HepG2 (cell line): ENCODE data around the gene CAGE1. TPM values are rescaled to one million over a fixed set of nuclear protein-coding genes. Genes with fewer than 3 reads are reported as not detected.

Experiments used
- AKAP8 ChIP-seq: sonication (generic); formaldehyde crosslinking; IDR thresholded peaks from 2 replicates; pipeline ENCODE4 v1.5.1; 2020; ENCODE audit warnings: mild to moderate bottlenecking, missing genetic modification reagents
- CC2D1A ChIP-seq: sonication (generic); formaldehyde crosslinking; IDR thresholded peaks from 2 replicates; pipeline ENCODE4 v1.8.1; 2023; ENCODE audit warnings: mild to moderate bottlenecking, missing genetic modification reagents
- CREM ChIP-seq, 2 experiments: sonication (generic) in 1 of 2; formaldehyde crosslinking in 1 of 2; IDR thresholded peaks; 2 replicates each; pipeline versions ENCODE4 v1.4.0 to v1.6.1; 2016 to 2020; ENCODE audit warnings: antibody characterized with exemption in 1 of 2, mild to moderate bottlenecking in 1 of 2, missing genetic modification reagents in 1 of 2
- GATAD1 ChIP-seq: IDR thresholded peaks from 2 replicates; pipeline ENCODE4 v1.6.1; 2016; ENCODE audit warnings: missing genetic modification reagents, missing compliant biosample characterization
- KLF15 ChIP-seq: sonication (generic); formaldehyde crosslinking; IDR thresholded peaks from 2 replicates; pipeline ENCODE4 v1.8.1; 2023; ENCODE audit warnings: borderline replicate concordance, mild to moderate bottlenecking, inconsistent platforms, missing genetic modification reagents, mixed read lengths
- KMT2B ChIP-seq: IDR thresholded peaks from 2 replicates; pipeline ENCODE4 v1.6.1; 2016; ENCODE audit warnings: missing genetic modification reagents, missing compliant biosample characterization
- NAIF1 ChIP-seq: sonication (generic); formaldehyde crosslinking; IDR thresholded peaks from 2 replicates; pipeline ENCODE4 v1.5.0; 2020; ENCODE audit warnings: mild to moderate bottlenecking, missing genetic modification reagents, borderline replicate concordance
- NFKB2 ChIP-seq: sonication (generic); formaldehyde crosslinking; IDR thresholded peaks from 2 replicates; pipeline ENCODE4 v1.4.0; 2020; ENCODE audit warnings: missing genetic modification reagents, borderline replicate concordance
- NPAS2 ChIP-seq: sonication (generic); formaldehyde crosslinking; IDR thresholded peaks from 2 replicates; pipeline ENCODE4 v1.8.0; 2022; ENCODE audit warnings: mild to moderate bottlenecking, missing genetic modification reagents, borderline replicate concordance
- NR2C2 ChIP-seq: sonication (generic); formaldehyde crosslinking; IDR thresholded peaks from 2 replicates; pipeline ENCODE4 v1.4.0; 2020; ENCODE audit warnings: missing genetic modification reagents, mild to moderate bottlenecking, moderate library complexity, borderline replicate concordance
- SATB2 ChIP-seq: sonication (generic); formaldehyde crosslinking; IDR thresholded peaks from 2 replicates; pipeline ENCODE4 v1.5.0; 2020; ENCODE audit warnings: missing genetic modification reagents
- SCMH1 ChIP-seq: sonication (generic); formaldehyde crosslinking; IDR thresholded peaks from 2 replicates; pipeline ENCODE4 v1.9.0; 2021; ENCODE audit warnings: missing genetic modification reagents, mild to moderate bottlenecking, borderline replicate concordance
- SIX1 ChIP-seq: sonication (generic); formaldehyde crosslinking; IDR thresholded peaks from 2 replicates; pipeline ENCODE4 v1.4.0; 2020; ENCODE audit warnings: missing genetic modification reagents, borderline replicate concordance
- SMYD3 ChIP-seq: sonication (generic); formaldehyde crosslinking; IDR thresholded peaks from 2 replicates; pipeline ENCODE4 v1.8.1; 2023; ENCODE audit warnings: mild to moderate bottlenecking, missing genetic modification reagents
- SNRNP70 ChIP-seq: fragments of 200-400 bp; formaldehyde crosslinking; IDR thresholded peaks from 2 replicates; pipeline ENCODE4 v1.6.1; 2017; ENCODE audit warnings: mild to moderate bottlenecking, low read depth, low read length, moderate library complexity
- TP53 ChIP-seq: sonication (generic); formaldehyde crosslinking; conservative IDR thresholded peaks from 2 replicates; pipeline ENCODE4 v1.4.0; 2020; ENCODE audit warnings: missing genetic modification reagents
- ZBTB20 ChIP-seq: sonication (generic); formaldehyde crosslinking; IDR thresholded peaks from 2 replicates; pipeline ENCODE4 v1.8.1; 2023; ENCODE audit warnings: missing genetic modification reagents, low read depth, mild to moderate bottlenecking, borderline replicate concordance
- ZFP36L1 ChIP-seq: sonication (generic); formaldehyde crosslinking; IDR thresholded peaks from 2 replicates; pipeline ENCODE4 v1.8.0; 2022; ENCODE audit warnings: mild to moderate bottlenecking, missing genetic modification reagents, moderate library complexity
- ZNF224 ChIP-seq: sonication (generic); formaldehyde crosslinking; IDR thresholded peaks from 2 replicates; pipeline ENCODE4 v1.5.0; 2020; ENCODE audit warnings: mild to moderate bottlenecking, missing genetic modification reagents
- ZNF30 ChIP-seq: sonication (generic); formaldehyde crosslinking; IDR thresholded peaks from 2 replicates; pipeline ENCODE4 v1.5.0; 2020; ENCODE audit warnings: mild to moderate bottlenecking, missing genetic modification reagents
- ZNF343 ChIP-seq: sonication (generic); formaldehyde crosslinking; IDR thresholded peaks from 2 replicates; pipeline ENCODE4 v1.4.0; 2020; ENCODE audit warnings: mild to moderate bottlenecking, missing genetic modification reagents
- ZNF672 ChIP-seq: sonication (generic); formaldehyde crosslinking; IDR thresholded peaks from 2 replicates; pipeline ENCODE4 v1.8.1; 2022; ENCODE audit warnings: missing genetic modification reagents
- ZNF720 ChIP-seq: sonication (generic); formaldehyde crosslinking; IDR thresholded peaks from 2 replicates; pipeline ENCODE4 v1.4.0; 2020; ENCODE audit warnings: missing genetic modification reagents
- ZNF878 ChIP-seq: sonication (generic); formaldehyde crosslinking; IDR thresholded peaks from 2 replicates; pipeline ENCODE4 v1.8.1; 2023; ENCODE audit warnings: mild to moderate bottlenecking, missing genetic modification reagents, moderate library complexity
- polyA plus RNA-seq, 8 experiments: library from polyadenylated mRNA; depleted of rRNA in 3 of 8; stranded (reverse) in 7 of 8; unstranded in 1 of 8; fragments of >200 nt; fragmentation: Illumina TruSeq in 4 of 8; extraction: Trizol in 4 of 8; gene quantifications; 2 replicates each; pipeline versions ENCODE4 v1.2.1 to v1.2.3, GENCODE V29; 2011 to 2016; ENCODE audit warnings: low read depth in 4 of 8, missing spikeins in 1 of 8, mixed read lengths in 1 of 8; ENCODE audit not compliant: insufficient read depth in 1 of 8
- total RNA-seq, 5 experiments: library from RNA; depleted of rRNA; stranded (reverse); fragments of >200 nt; fragmentation: Illumina TruSeq; extraction: Trizol; gene quantifications; 2 replicates each; pipeline ENCODE4 v1.2.3, GENCODE V29; 2016; ENCODE audit warnings: low read depth in 1 of 5
- TF ChIP-seq, protein P1 (sequence below): sonication (generic); IDR thresholded peaks from 2 replicates; pipeline ENCODE4 v1.6.1; 2016; ENCODE audit warnings: low read depth, borderline replicate concordance
- TF ChIP-seq, protein P2 (sequence below): IDR thresholded peaks from 2 replicates; pipeline ENCODE4 v1.6.1; 2012; ENCODE audit warnings: inconsistent platforms
- TF ChIP-seq, protein P3 (sequence below): sonication (generic); formaldehyde crosslinking; IDR thresholded peaks from 2 replicates; pipeline ENCODE4 v1.8.0; 2022; ENCODE audit warnings: mild to moderate bottlenecking, missing genetic modification reagents, moderate library complexity
- TF ChIP-seq, protein P4 (sequence below): sonication (generic); formaldehyde crosslinking; conservative IDR thresholded peaks from 2 replicates; pipeline ENCODE4 v1.8.0; 2022; ENCODE audit warnings: missing genetic modification reagents

CAGE1 gene
- total and polyA plus RNA-seq, 2 of the 13 experiments (the other 11 are each of a cell fraction or from before 2014, with no cell fraction given) = 0.03 to 0.15 TPM

DNA sequence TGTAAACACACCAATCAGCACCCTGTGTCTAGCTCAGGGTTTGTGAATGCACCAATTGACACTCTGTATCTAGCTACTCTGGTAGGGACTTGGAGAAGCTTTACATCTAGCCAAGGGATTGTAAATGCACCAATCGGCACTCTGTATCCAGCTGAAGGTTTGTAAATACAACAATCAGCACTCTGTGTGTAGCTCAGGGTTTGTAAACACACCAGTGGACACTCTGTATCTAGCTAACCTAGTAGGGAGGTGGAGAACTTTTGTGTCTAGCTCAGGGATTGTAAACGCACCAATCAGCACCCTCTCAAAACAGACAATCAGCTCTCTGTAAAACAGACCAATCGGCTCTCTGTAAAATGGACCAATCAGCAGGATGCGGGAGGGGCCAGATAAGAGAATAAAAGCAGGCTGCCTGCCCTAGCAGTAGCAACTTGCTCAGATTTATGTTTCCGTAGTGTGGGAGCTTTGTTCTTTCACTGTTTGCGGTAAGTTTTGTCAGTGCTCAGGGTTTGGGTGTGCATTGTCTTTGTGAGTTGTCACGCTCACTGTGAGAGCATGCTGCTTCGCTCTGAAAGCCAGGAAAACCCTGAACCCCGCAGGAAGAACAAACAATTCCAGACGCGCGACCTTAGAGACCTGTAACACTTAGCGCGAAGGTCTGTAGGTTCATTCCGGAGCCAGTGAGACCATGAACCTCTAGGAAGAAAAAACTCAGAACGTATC, 37.1 kb upstream of the CAGE1 start (continued):
- TF ChIP-seq, protein P1, sequence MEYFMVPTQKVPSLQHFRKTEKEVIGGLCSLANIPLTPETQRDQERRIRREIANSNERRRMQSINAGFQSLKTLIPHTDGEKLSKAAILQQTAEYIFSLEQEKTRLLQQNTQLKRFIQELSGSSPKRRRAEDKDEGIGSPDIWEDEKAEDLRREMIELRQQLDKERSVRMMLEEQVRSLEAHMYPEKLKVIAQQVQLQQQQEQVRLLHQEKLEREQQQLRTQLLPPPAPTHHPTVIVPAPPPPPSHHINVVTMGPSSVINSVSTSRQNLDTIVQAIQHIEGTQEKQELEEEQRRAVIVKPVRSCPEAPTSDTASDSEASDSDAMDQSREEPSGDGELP = 0 out of 2 replicates have a peak, but pooled peaks have one; percentile 12
- TF ChIP-seq KMT2B (CRISPR knock-in tag) (no peak), CREM (IDR thresholded peaks at IDR 0.05) (no peak; the same call in 1 of the 2 replicates), CREM (CRISPR knock-in tag; IDR thresholded peaks at IDR 0.05) (no peak), NAIF1 (CRISPR knock-in tag) (no peak), ZNF720 (no peak), ZNF878 (no peak; the same call in 1 of the 2 replicates), SIX1 (CRISPR knock-in tag) (peak; percentile 24; the same call in 1 of the 2 replicates), AKAP8 (CRISPR knock-in tag) (no peak), NR2C2 (CRISPR knock-in tag) (no peak), SNRNP70 (no peak), SMYD3 (CRISPR knock-in tag) (0 out of 2 replicates have a peak, but pooled peaks have one; percentile 62), ZFP36L1 (CRISPR knock-in tag) (peak; percentile 84; the same call in 1 of the 2 replicates), ZNF224 (CRISPR knock-in tag) (peak; percentile 66; the same call in 1 of the 2 replicates), ZNF343 (CRISPR knock-in tag) (no peak), TP53 (0 out of 2 replicates have a peak, but pooled peaks have one; percentile 57), KLF15 (CRISPR knock-in tag) (no peak), NPAS2 (CRISPR knock-in tag) (no peak), ZBTB20 (CRISPR knock-in tag) (0 out of 2 replicates have a peak, but pooled peaks have one; percentile 51), ZNF672 (CRISPR knock-in tag) (no peak), NFKB2 (no peak), ZNF30 (CRISPR knock-in tag) (no peak), SATB2 (CRISPR knock-in tag) (no peak), CC2D1A (CRISPR knock-in tag) (no peak), GATAD1 (CRISPR knock-in tag) (peak; percentile 50; the same call in 1 of the 2 replicates), SCMH1 (no peak)
- TF ChIP-seq, protein P2, sequence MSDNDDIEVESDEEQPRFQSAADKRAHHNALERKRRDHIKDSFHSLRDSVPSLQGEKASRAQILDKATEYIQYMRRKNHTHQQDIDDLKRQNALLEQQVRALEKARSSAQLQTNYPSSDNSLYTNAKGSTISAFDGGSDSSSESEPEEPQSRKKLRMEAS = peak; percentile 69
- TF ChIP-seq, protein P3, sequence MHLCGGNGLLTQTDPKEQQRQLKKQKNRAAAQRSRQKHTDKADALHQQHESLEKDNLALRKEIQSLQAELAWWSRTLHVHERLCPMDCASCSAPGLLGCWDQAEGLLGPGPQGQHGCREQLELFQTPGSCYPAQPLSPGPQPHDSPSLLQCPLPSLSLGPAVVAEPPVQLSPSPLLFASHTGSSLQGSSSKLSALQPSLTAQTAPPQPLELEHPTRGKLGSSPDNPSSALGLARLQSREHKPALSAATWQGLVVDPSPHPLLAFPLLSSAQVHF (CRISPR knock-in tag) = no peak
- TF ChIP-seq, protein P4, sequence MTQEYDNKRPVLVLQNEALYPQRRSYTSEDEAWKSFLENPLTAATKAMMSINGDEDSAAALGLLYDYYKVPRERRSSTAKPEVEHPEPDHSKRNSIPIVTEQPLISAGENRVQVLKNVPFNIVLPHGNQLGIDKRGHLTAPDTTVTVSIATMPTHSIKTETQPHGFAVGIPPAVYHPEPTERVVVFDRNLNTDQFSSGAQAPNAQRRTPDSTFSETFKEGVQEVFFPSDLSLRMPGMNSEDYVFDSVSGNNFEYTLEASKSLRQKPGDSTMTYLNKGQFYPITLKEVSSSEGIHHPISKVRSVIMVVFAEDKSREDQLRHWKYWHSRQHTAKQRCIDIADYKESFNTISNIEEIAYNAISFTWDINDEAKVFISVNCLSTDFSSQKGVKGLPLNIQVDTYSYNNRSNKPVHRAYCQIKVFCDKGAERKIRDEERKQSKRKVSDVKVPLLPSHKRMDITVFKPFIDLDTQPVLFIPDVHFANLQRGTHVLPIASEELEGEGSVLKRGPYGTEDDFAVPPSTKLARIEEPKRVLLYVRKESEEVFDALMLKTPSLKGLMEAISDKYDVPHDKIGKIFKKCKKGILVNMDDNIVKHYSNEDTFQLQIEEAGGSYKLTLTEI (CRISPR knock-in tag) = no peak
